SK-N-MC (cell line): ENCODE results near the gene ADIG.

Source experiments
- EZH2 ChIP-seq: fragments of 200-600 bp; sonication (generic); IDR thresholded peaks from one replicate; pipeline ENCODE4 v1.6.1; 2017; ENCODE audit warnings: antibody characterized with exemption
- FOXP2 ChIP-seq: optimal IDR thresholded peaks from 2 replicates; pipeline ENCODE3; 2011; ENCODE audit warnings: mild to moderate bottlenecking, moderate library complexity; ENCODE audit not compliant: insufficient read depth; ENCODE audit errors: extremely low read length, control extremely low read depth
- POLR2AphosphoS5 ChIP-seq: IDR thresholded peaks from 2 replicates; pipeline ENCODE4 v1.6.1; 2012; ENCODE audit warnings: mild to moderate bottlenecking, low read depth, low read length, borderline replicate concordance

GRCh38 chr20:38554986-38555385 lies 26.0 kb upstream of the ADIG start:
- TF ChIP-seq EZH2 (no peak), POLR2AphosphoS5 (no peak), FOXP2 (no peak)
